HG03521 (cell line): ENCODE data around the gene MAST4.

Experiments
- ATAC-seq: cut with Tn5 transposase; IDR thresholded peaks from one replicate; pipeline ENCODE4 v1.9.1; 2021; ENCODE audit warnings: mild to moderate bottlenecking, moderate library complexity; ENCODE audit not compliant: unreplicated experiment

Gene MAST4

DNA sequence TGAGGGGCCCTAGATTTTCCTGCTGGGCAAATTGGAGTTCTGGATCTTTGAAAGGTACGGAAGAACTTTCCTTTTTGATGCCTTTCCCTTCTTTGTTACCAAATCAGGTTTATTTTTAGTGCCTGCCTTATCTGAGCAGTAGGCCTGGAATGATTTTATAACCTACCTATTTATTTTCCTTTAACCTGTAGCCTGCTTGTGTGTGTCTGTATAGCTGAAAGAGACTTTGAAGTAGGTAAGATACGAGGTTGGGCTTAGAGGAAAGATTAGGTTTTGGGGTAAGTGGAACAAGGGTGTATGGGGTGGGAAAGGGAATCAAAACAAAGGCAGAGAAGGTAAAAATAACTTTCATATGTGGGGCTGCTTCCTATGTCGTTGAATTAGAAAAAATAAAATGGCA lies 389.2 kb downstream of the MAST4 start:
- no peak for ATAC-seq

DNA sequence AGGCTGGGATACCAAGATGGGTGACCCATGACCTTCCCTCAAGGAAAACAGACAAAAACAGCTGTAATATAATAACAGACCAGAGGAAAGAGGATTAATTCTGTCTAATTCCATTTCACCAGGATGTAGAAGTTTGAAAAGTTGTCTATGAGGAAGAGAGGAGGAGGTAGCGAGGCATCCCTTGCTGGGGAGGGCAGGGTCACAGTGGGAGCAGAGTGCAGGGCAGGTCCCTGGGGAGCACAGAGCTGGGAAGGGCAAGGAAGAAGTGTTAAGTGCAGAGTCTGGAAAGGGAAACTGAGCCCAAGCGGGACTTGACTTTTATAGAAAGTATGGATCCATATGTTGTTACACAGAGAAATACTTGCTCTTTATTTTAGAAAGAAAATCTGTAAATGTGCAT lies 389.8 kb downstream of the MAST4 start:
- ATAC-seq: no peak

DNA sequence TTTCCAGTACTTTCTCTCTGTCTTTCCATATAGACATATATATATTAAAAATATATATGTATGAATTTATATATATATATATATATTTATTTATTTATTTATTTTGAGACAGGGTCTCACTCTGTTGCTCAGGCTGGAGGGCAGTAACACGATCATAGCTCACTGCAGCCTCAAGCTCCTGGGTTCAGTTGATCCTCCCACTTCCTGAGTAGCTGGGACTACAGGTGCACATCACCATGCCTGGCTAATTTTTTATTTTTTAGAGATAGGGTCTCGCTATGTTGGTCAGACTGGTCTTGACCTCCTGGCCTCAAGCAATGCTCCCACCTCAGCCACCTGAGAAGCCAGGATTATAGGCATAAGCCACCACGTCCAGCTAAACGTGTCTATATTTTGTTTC lies 390.3 kb downstream of the MAST4 start:
- no peak for ATAC-seq

DNA sequence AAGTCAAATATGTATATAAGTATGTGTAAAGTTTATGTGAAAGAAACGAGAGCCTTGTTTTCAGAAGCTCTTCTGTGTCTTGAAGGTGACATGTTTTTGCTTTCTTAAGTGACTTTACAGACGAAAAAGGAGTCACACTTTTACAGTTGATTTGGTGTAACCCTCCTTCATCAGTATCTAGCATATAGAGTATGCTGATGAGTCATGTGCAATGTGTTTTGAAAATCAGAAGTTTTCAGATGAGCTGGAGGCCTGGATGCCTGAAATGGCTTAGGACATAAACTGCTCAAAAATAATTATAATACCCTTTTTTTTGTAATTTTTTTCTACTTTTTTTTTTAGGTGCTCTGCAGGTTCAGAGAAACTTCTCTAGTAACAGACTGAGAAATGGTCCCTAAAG lies 390.9 kb downstream of the MAST4 start:
- no peak for ATAC-seq

DNA sequence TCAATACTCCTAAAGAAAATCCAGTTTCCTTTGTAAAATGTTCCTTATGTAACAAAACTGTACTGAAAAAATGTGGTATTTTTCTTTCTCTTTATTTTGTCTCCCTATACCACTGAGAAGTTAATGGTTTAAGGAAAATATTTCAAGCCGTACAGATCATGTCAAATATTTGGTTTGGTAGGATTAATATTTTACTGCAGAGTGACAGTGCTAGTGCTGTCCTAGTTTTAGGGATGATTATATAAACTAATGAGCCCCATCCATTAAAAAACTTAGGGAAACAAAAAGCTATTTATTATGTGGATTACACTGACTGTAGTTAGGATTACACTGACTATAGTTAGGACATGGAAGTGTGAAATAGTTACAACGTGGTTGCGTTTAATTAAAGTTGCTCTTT lies 391.3 kb downstream of the MAST4 start:
- no peak for ATAC-seq

DNA sequence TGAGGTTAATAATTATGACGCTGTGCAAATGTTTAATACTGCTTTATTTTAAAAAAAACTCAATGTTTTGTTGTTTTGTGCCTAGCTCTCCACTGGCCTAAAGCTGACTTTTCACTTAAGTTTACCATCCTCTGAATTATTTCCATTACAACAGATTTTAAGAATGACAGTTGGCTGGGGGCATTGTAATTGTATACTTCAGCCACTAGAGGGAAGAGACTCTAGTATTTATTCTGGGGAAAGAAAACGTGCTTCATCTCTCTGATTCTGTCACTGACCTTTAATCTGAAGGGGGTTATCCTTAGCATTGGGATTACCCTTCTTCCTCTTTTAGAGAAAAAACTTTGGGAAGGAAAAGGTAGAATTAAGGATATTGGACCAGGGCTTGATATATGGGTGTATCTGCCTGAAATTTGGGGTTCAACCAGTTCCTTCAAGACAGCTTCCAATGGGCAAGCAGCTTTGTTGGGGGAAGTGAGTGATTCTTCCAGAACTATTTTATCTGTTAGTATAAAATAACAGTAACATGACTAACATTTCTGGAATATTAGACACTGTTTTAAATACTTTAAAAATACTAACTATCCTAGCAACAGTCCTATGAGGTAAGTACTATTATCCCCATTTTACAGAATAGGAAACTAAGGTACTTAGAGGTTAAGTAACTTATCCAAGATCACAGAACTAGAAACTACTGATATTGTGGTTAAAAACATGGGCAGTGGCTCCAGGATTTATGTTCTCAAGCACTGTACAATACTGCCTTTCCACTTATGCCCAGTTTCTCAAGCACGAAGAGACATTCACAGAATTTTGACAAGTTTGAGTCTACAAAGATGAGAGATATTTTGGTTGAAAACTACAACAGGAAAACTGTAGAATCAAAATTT lies 392.0 kb downstream of the MAST4 start:
- no peak for ATAC-seq

DNA sequence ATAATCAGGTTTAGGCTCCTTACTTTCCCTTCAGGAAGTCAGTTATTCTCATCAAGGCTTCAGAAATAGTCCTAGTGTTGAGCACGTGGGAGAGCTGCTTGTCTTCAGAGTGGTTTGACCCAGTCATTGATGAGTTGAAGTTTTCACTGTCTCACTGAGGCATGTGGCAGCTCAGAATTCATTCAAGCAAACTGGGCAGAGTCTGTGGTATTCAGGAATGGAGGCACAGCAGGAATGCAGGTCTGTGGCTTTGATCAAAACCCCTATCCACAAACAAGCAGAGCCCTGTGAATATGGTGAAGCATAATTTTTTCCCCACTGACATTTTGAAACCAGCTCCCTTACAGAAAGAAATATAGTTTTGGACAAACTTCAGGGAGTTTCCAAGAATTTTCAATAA lies 393.1 kb downstream of the MAST4 start:
- no peak for ATAC-seq

DNA sequence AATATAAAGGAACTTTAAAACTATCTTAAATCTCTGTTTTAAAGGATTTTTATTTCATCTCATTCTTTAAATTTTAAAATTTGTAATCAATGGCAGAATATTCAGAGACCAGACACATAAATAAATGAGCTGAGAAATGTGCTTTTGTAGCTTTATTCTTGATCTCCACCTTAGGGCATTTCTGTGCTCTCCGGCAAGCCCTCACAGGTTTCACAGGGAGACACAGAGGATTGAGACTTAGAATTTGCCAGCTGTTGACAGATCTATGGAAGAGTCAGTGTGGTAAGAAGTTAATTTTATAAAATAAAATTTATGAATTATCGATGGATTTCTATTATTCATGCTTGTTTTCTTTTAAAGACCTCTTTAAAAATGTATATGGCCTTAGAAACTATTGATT lies 393.6 kb downstream of the MAST4 start:
- no peak for ATAC-seq

DNA sequence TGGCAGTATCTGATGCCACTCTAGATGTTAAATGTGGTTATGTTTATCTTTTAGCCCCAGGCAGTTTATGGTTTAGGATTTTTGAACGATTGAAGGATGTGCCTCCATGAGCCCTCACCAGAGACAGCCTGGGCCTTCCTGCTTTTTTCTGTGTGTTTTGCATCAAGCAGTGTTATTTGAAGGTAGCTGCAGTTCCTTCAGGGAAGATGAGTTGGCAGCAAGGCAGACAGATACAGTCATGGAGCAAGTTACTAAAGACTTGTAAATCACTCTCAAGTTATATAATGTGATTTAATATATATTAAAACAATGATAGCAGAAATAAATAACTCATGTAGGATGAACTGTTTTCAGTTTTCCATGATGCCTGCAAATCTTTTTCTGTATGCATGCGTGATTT lies 395.6 kb downstream of the MAST4 start:
- no peak for ATAC-seq

DNA sequence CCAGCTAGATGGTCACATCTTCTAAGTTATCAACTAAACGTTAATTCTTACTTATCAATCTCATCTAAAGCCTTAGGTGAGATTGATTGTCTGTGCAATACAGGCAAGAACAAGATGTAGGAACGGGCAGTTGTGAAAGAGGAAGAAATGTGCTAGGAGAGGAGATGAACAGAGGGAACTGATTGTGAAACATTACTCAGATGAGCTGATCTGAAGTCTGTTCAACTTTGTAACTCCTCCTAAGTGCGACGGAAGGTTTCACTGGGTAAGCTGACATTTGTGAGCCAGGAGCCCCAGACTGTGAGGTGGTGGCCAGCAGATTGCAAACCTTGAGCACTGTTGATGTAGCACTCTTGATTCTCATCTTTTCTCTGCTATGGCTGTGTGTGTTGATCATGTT lies 396.4 kb downstream of the MAST4 start:
- no peak for ATAC-seq

DNA sequence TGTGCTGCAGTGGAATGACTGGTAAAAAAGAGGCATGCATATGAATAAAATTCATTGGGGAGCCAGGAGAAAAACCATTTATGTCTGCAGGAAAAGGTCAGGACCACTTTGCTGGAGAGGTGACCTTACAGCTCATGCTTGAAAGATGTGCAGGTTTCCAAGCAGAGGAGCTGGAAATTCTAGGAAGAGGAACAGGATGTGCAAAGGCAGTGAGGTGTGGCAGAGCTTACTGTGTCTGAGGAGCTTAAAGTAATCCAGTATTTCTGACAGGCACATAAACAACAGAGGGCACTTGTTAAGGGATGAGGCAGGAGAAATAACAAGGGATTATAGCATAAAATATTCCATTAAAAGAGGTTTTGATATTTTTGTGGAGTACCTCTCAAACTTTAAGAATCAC lies 397.3 kb downstream of the MAST4 start:
- no peak for ATAC-seq

DNA sequence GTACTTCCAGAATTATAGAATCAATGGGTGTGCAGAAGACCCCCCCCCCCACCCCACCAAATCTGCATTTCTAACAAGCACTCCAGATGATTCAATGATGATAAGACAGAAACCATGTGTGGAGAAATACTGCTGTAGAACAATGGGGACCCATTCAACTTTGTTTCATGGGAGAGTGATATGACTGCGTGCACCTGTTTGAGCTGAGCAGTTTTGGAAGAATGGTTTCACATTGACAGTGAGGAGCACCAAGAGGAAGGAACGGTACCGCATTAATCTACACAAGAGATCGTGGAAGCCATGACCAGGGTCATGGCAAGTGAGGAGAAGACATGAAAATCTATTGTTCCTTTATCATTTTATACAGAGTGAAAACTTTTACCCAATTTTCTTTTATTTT lies 397.7 kb downstream of the MAST4 start:
- ATAC-seq: no peak

DNA sequence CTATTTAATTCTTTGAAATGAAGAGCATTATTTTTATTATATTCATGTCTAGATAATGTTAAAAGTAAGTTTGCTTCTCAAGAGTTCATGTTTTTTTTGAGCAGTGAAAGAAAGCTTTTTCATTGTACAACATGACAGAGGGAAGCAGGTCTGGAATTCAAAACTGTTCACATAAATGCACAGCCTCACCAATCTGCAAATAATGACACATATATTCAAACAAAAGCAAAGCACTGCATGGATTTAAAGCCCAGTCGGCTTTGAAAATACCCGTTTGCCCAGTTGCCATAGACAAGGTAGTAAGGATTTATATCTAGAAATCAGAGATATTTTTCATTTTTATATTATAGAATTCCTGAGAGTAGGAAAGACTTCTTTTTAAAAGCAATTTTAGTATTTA lies 398.6 kb downstream of the MAST4 start:
- no peak for ATAC-seq

DNA sequence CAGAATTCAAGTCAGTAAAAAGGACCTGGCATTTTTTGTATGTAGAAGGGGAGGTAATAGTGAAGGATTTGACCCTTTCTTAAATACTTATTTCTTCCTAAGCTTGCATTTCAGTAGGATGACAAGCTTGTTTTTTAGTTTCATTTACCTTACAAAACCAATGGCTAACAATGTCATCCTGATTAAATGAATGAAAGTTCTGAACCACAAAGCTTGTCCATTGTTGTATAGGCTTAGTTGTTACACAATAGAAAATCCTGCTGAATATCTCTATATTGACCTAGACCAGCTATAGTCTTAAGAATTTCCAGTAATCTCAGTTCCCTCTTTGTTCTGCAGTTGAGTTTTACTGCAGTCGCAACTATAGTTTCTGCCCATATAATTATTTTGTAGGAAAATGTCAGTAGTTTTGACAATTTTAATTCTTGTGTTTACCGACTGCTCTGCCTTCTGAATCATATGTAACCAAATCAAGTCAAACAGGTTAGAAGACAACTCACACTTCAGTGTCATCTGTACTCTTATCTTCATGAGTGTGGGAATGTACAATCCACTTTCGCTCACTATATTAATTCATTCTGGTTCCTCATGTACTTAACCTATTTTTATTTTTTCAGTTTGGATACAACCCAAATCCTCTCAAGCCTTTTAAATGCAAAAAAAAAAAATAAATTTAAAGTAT lies 404.7 kb downstream of the MAST4 start:
- no peak for ATAC-seq

DNA sequence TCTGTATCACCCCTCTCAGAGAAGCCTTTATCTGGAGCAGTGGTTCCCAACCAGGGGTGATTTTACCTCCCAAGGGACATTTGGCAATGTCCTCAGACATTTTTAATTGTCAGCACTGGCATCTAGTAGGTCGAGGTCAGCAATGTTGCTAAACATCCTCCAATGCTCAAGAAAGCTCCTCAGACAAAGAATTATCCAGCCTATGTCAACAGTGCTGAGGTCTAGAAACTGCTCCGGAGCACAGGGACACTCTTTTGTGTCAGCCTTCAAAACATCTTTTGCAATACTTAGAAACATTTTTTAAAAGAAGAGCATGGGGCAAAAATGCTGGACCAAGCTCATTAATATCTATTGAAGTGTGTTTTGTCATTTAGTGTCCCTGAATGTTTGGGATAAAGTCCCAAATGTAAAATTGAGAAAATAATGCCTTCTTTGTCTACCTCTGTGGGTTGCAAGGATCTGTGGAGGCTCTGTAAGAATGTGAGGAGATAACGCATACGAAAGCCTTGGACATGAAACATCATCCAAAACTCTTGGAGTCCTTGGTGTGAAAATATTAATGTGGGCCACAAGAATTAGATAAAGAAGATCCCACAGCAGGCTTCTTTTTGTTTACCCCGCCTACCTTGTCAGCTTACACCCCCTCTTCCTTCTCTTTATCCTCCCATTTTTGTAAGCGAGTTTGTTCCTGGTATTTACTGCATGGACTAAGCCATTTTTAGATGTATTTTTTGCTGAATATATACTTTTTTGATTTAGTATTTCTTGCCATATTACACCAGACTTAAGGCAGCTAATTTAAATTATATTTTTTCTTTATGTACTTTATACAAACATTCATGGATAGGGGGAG lies 406.9 kb downstream of the MAST4 start:
- ATAC-seq: no peak

DNA sequence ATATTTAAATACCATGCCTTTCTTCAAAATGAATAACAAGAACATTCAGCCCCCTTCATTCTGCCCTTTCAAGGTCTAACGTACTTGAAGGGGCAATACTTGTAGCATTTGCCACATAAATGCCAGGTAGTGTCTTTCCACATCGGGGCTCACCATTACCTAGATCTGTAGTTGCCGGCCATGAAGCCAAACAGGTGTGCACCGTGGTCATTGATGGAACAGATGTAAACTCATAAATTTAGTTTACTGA lies 407.4 kb downstream of the MAST4 start:
- ATAC-seq: no peak

DNA sequence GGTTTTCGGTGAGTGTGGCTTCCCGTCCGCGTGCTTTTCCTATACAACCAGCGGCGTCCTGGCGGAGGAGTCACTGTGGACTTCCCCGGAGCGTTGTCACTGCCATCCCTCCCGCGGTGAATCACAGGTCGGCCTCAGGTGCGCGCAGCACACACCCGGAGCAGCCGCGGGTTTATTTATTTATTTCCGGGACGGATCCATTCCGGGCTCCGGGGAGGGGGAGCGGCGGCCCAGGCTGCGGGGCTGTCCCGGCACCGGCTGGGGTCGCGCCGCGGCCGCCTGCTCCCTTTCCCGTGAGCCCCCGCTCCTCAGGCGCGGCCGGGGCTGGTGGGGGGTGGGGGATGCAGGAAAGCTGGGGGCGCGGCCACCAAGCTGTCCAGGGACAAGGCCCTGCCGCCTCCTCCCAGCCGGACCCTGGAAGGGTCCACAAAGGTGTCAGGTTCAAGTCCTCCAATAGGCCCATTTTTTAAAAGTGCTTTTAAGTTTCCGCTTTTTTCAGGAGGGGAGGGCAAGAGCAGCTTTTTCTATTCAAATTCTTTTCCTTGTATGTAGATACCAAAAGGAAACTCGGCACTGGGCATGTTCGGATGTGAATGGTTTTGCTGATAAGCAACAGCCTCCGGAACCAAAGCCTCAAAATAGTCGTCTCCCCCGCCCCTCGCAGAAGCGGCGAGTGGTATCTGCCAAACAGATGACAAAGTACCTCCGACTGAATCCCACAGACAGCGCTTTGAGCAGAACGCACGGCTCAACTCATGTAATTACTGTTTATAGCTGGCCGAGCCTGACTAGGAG lies 407.9 kb downstream of the MAST4 start:
- ATAC-seq: peak; percentile 70

DNA sequence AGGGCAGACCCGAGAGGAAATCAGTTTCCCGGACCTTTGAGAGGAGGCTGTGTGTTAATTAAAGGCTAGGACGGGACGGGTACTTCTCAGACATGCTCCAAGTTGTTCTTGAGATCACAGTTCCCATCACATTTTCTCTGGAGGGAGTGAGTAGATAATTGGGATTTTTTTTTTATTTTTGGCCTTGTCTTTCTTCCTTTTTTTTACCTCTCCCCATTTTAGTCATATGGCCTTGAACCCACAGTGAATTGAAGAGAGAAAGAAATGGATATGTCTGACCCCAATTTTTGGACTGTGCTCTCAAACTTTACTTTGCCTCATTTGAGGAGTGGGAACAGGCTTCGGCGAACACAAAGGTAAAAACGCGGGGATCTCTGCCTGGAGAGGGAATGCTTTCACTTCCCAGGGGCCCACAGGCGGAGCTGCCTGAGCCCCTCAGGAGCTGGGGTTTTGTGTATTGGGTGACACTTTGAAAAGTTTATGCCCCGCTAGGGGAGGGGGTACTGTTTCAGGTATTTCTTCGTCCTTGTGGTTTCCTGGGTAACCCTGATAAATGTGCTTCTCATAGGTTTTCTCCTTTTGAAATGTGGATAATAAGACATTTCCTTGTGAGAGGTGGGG lies 408.6 kb downstream of the MAST4 start:
- ATAC-seq: no peak

DNA sequence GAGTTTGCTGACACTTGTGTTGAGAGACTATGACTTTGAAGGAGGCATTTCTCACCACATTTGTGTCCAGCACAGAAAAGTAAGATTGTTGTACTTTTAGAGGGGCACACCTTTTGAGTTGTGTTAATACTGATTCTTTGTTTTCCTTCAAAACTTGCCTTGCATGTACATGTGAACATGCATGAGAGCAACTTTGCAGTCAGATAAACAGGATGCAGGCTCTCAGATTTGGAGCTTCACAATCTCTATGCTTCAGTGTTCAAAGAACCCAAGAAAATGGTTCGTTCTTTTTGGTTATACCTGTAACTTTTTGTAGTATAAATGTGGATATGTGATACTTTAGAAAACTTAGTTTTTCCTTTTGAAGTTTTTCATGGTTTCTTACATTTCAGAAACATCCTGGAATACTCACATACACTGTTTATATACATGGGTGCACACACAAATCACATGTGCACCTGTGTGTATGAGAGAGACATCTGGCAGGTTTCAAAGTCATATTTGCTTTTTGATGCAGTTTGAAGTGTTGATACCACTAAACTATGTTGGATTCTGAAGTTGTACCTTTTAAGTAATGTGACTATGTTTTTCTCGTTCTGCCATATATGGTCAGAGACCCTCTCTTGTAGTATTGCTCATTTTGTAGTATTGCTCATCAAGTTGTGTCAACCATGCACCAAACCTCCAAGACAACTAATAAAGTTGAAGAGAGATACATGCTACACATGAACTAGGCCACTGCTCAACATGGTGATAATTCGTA lies 409.7 kb downstream of the MAST4 start:
- no peak for ATAC-seq

DNA sequence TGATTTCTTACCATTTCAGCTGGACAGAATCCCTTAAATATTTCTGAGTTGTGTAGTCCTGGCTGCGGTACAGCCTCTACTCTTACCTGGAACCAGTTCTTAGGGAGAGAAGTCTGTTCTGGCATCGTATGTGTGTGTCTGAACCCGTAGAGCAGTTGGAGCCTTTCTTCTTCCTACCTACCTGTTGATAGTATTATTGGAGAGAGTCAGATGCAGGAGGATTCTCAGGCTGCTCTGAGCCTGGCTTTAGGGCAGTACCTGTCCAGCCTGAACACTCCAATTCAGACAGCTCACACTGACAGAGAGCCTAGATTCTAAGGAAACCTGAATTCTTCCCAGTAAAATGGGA lies 410.3 kb downstream of the MAST4 start:
- no peak for ATAC-seq
